LHCN-M2 (cell line): Measurements from ENCODE around the gene CGB7. TPM values are rescaled to one million over a fixed set of nuclear protein-coding genes. Genes with fewer than 3 reads are reported as not detected.

Experiments
- DNase-seq: peaks from one replicate; pipeline ENCODE4 v3.0.0-alpha.2; 2012; ENCODE audit warnings: low read depth
- polyA plus RNA-seq: library from polyadenylated mRNA; unstranded; fragments of >200 nt; gene quantifications from one replicate; pipeline ENCODE4 v1.2.1, GENCODE V29; 2012; ENCODE audit warnings: missing spikeins
- total RNA-seq: library from RNA; depleted of rRNA; stranded (reverse); fragments of >200 nt; gene quantifications from 2 replicates; pipeline ENCODE4 v1.2.3, GENCODE V29; 2014; rRNA removed

Gene CGB7
- 1.5 TPM in 2 replicates for total RNA-seq
- polyA plus RNA-seq: 0.83 TPM

- DNase-seq: peak; percentile 58
Observed at GRCh38 chr19:49057636-49058234, at the start of gene CGB7. TSS of gene CGB7 (minus strand) at chr19:49057749. CDS start at chr19:49055375, 2,374 bp downstream.

- DNase-seq: peak; percentile 54
Observed at GRCh38 chr19:49106648-49107135, 49.1 kb upstream of the CGB7 start.

DNA sequence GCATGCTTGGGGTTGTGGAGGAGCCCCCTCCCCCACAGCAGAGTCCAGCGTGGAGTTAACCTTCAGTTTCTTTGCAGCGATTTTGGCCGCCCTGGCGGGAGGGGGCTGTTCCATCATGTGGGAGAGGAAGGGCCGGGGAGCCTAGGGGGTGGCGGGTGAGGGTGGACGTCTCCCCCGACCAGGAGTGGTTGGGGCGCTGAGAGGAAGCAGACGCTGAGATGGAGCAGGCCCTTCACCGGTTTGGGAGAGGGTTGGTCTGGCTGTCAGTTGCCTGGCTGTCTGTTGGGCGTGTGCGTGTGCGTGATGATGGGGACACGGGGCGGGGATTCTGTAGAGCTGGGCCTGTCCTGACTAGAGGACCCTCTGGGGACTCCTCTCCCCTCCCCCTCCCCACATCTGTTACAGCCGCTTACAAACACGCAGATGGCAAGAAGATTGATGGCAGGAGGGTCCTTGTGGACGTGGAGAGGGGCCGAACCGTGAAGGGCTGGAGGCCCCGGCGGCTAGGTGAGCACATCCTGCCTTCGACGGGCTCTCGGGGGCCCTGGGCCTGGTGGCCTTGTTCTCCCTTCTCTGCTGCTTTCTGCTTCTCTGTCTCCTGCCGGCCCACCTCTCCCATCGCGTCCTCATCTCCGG lies 46.8 kb upstream of the CGB7 start:
- no peak for DNase-seq

DNA sequence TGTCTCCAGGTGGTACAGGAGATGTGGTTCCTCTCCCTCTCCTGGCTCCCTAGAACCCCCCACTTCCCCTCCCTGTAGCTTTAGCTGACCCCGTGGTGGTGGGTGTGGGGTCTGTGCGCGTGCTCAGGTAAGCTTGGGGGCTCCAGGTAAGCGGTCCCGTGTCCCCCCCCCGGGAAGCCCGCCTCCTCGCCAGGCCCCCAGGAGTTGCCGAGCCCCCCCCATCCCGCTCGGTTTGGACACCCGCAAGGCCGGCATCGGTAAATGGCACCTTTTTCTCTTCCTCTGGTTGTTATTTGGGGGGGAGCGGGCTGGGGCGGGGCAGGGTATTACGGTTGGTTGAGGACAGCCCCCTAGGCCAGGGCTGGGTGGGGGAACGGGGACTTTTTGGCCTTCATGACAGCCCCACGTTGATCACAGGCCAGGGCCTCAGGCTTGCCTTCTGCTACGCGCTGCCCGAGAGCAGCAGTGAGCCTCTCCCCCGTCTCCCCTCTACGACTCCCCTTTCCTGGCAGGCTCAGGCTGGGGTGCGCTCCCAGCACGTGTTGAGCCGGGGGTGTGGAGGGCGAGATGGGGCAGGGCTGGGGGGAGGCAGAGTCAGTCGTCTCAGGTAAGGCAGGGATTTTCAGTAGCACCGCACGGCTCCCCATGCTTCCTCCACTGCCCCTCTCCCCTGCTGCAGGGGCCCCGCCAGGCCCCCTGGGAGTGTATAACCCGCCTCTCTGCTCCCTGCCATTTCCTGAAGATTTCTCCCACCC lies 46.0 kb upstream of the CGB7 start:
- DNase-seq: no peak

DNA sequence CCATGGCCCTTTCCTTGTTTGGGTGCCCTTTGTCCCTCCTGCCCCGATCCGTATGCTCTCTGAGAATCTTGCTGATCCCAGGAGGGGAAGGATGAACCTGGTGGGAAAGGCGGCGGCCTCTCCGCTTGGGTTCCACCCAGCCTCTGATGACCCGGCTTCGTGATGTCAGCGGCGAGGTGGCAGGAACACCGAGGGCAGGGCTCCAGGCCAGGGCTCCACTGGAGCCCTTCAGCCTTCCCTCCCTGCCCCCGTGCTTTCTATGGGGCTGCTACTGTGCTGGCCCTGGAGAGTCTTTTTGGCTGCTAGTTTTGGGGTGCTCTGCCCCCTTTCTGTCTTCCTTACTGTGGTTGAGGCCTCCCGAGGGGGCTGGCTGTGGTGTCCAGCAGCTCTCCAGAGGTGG lies 44.8 kb upstream of the CGB7 start:
- DNase-seq: no peak

GRCh38 chr19:49101160-49101559 lies 43.6 kb upstream of the CGB7 start:
- DNase-seq: no peak

DNA sequence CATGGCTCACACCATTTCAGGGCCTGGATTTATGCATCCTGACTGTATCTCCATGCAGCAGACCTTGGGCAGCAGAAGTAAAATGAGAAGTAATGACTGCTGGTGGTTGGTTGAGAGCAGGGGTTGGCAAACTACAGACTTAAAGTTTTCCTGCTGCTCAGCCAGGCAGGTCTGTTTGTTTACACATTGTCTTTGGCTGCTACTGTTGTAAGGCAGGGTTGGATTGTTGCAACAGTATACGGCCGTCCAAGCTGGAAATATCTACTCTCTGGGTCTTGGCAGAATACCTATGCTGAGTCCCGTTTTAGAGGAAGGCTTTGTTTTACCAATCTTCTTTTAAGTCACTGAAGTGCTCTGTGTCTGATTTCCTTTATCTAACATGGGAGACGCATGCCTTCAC lies 41.2 kb upstream of the CGB7 start:
- no peak for DNase-seq

DNA sequence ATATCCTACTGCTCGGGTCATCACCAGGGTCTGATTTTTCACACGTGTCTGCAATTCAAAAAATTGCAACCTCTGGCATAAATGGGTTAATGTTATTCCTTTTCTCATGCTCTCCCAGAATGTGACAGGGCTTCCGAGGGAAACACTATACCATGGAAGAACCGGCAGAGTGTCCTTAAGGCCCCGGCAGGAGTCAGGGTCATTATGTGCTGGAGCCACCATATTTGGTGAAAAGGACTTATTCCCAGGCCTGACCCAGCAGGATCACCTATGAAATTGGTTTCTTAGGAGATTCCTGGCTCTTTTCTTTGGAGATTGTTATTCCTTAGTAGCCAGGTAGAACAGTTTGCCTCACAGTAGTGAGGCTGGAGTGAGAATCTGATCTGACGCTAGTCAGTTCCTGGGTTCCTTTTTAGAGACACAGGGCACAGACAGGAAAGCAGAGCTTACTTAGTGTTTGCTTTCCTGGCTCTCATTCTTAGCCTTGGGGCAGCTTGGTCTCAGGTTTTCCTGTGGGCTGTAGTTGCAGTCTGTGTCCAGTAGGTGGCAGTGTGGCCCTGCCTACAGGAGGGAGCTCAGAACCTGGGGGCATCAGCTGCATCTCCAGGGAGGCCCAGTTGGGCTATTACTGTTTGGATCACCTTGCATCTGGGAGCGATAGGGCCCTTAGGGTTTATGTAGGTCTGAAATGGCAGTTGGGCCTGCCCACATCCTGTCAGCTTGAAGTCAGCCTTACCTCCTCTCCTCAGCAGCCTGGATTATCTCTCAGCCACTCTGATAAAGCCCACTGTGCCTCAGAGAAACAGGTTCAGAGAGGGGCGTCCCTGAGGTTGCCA lies 40.1 kb upstream of the CGB7 start:
- peak; percentile 67 for DNase-seq

DNA sequence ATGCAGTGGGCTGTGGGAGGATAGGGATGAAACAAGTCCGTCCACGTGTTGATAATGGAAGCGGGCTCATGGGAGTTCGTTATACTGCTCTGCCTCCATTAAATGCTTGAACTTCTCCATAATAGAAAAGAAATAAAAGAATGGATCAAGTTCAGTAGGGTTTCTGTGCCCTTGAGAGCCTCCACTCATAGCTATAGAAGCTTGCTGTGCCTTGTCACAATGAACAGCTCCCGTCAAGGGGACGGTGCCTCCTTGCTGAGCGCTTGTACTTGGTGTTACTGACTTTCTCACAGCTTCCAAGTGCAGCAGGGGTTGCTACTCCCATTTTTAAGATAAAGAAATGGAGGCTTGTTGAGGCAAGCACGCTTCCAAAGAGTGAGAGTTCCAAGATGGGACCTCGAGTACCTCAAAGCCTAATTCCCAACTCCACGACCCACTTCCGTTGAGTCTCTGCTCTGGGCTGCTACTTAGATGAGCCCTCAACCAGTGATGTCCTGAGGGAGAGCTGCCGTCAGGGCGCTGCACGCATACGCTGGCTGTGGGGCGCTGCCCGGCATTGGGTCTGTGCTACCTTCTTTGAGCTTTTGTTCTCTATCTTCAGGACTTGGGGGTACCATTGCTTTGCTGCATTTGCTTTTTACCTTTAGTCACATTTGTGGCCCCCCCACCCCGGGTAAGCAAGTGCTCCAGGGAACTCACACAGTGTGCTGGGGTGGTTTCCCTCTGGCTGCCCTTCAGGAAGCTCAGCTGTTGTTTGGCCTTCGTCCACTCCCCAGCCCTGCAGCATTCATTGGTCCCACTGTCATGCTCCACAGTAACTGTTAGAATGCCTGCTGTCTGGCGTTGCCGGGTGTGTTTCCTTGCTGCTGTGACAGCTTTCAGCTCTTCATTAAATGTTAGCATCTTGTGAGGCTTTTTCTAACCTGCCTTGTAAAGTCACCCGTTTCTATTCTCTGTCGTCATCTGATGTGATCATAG lies 37.2 kb upstream of the CGB7 start:
- DNase-seq: peak; percentile 45

GRCh38 chr19:49092686-49093085 lies 35.1 kb upstream of the CGB7 start:
- DNase-seq: no peak

DNA sequence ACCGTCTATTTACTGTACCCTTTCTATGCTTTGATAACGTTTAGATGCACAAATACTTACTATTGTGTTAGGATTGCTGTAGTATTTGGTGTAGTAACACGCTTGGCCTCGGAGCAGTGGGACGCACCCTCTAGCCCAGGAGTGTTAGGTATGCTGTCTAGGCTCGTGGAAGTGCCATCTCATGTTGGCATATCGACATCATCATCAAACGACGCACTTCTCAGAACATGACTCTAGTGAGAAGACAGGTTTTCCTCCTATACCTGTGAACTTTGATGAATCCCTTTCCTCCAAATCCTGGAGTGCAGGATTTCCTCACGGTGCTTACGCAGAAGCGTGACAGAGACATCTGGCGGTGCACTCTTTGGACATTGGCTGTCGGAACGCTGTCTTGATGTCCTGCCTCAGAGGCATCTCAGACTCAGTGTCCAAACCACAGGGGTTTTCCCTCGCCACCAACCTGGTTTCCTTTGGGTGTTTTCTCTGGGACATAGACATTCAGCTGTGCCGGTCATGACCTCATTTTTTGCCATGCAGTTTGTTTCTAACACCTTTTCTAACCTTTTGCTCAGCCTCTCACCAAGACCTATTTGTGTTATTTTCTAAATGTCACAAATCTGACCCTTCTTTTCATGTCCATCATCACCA lies 34.0 kb upstream of the CGB7 start:
- no peak for DNase-seq

DNA sequence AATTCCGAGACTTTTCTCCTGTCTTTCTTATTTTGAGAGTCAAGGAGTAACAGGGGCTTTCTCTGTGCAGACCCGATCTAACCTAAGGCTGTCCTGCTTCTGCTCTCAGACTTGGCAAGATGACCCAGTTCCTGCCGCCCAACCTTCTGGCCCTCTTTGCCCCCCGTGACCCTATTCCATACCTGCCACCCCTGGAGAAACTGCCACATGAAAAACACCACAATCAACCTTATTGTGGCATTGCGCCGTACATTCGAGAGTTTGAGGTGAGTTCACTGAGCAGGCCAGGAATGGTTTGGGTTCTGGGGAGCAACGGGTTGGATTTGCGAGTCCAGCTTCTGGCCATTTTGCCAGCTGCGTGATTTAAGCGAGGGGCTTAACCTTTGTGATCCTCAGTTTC lies 28.7 kb upstream of the CGB7 start:
- no peak for DNase-seq

DNA sequence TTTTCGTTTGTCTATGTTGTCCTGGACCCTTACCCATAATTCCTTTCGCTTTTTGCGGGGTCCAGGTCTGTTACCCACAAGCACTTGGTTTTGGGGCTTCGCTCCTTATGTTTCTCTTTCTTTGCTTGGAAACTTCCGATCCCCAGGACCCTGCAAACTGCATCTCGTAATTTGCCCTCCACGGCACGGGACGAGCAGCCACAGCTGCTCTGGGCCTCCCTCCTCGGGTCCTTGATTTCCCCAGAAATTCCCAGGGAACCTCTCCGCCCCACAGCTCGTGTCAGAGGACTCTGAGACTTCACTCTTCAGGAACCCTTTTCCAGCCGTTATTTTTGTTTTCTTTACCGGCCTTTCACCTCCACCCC lies 28.3 kb upstream of the CGB7 start:
- DNase-seq: no peak

- DNase-seq: peak; percentile 99
Observed at GRCh38 chr19:49085020-49085867, 27.7 kb upstream of the CGB7 start, which contains the start of gene SNRNP70. TSS of gene SNRNP70 (plus strand) at chr19:49085451. CDS start at chr19:49086415, 964 bp downstream.

DNA sequence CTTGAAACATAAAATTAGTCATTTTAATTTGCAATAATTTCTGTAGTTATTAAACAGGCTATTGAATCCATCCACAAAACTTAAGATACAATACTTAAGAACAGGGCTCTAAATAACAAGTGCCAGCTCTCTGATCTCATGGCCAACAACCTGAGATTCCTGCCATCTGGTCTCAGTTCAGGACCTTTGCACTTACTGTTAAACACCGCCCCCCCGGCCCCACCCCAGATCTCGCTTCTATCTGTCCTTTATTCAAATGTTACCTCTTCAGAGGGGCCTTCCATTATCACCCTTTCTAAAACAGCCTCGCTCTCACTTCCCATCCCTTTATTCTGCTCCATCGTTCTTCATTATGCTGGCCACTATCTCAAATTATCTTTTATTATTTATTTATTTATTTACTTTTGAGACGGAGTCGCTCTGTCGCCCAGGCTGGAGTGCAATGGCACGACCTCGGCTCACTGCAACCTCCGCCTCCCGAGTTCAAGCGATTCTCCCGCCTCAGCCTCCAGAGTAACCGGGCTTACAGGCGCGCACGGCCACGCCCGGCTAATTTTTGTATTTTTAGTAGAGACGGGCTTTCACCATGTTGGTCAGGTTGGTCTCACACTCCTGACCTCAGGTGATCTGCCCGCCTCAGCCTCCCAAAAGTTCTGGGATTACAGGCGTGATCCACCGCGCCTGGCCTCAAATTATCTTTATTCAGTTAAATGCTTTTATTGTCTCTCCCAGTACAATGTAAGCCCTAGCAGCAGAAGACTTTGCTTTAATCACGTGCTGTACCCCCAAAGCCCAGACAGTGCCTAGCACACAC lies 26.9 kb upstream of the CGB7 start:
- no peak for DNase-seq

GRCh38 chr19:49081273-49081672 lies 23.7 kb upstream of the CGB7 start:
- no peak for DNase-seq

DNA sequence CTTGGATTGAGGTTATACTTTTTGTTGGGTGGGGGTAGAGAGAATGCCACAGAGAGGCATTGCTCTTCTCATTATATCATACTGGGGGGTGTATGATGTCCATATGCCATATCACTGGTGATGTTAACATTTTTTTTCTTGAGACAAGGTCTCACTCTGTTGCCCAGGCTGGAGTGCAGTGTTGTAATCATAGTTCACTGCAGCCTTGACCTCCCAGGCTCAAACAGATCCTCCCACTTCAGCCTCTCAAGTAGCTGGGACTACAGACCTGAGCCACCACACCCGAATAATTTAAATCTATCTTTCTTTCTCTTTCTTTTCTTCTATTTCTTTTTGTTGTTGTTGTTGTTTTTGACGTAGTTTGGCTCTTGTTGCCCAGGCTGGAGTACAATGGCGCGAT lies 22.8 kb upstream of the CGB7 start:
- no peak for DNase-seq

- peak; percentile 51 for DNase-seq
Observed at GRCh38 chr19:49074869-49075268, 17.3 kb upstream of the CGB7 start.
